Mesenchymal stem cell (in vitro differentiated cells and primary cell): ENCODE data around the gene NBDY.
A peak's percentile ranks its signal among the peaks of the same experiment; 100 is the strongest.

ENCODE experiments used
- DNase-seq: peaks from one replicate; pipeline ENCODE4 v3.0.0-alpha.2; 2013
- H2AFZ ChIP-seq: one replicate; pipeline ENCODE4 v1.6.1; 2013; ENCODE audit warnings: low read depth, mild to moderate bottlenecking, control low read depth, inconsistent platforms, low read length, moderate library complexity
- H2AK5ac ChIP-seq: 2 replicates; pipeline ENCODE4 v1.6.1; 2013; ENCODE audit warnings: low read length, moderate library complexity, mild to moderate bottlenecking, inconsistent platforms; ENCODE audit not compliant: severe bottlenecking
- H2BK120ac ChIP-seq: one replicate; pipeline ENCODE4 v1.6.1; 2013; ENCODE audit warnings: low read depth, mild to moderate bottlenecking, inconsistent platforms, low read length, moderate library complexity
- H2BK12ac ChIP-seq, 2 experiments: one replicate each; pipeline ENCODE4 v1.6.1; 2013; ENCODE audit warnings: inconsistent platforms in 2 of 2, low read length in 2 of 2, mild to moderate bottlenecking in 2 of 2, moderate library complexity in 2 of 2, control low read depth in 1 of 2
- H2BK15ac ChIP-seq: one replicate; pipeline ENCODE4 v1.6.1; 2013; ENCODE audit warnings: mild to moderate bottlenecking, low read depth, inconsistent platforms; ENCODE audit not compliant: poor library complexity, severe bottlenecking
- H2BK5ac ChIP-seq: 2 replicates; pipeline ENCODE4 v1.6.1; 2013; ENCODE audit warnings: low read depth, mild to moderate bottlenecking, low read length, control low read depth, inconsistent platforms; ENCODE audit not compliant: poor library complexity, severe bottlenecking
- H3K14ac ChIP-seq, 2 experiments: one replicate each; pipeline ENCODE4 v1.6.1; 2013; ENCODE audit warnings: inconsistent platforms in 2 of 2, low read length in 2 of 2, control low read depth in 1 of 2, mild to moderate bottlenecking in 1 of 2, moderate library complexity in 1 of 2
- H3K18ac ChIP-seq, 2 experiments: one replicate each; pipeline ENCODE4 v1.6.1; 2013; ENCODE audit warnings: inconsistent platforms in 2 of 2, low read length in 2 of 2, control low read depth in 1 of 2, low read depth in 1 of 2, mild to moderate bottlenecking in 1 of 2
- H3K23ac ChIP-seq, 2 experiments: one replicate each; pipeline ENCODE4 v1.6.1; 2013; ENCODE audit warnings: inconsistent platforms in 2 of 2, low read length in 2 of 2, mild to moderate bottlenecking in 2 of 2, moderate library complexity in 2 of 2, control low read depth in 1 of 2
- H3K27ac ChIP-seq: 2 replicates; pipeline ENCODE4 v1.5.1; 2013; ENCODE audit warnings: mild to moderate bottlenecking, moderate library complexity, low read length, control low read depth, inconsistent platforms; ENCODE audit not compliant: poor library complexity, severe bottlenecking
- H3K27me3 ChIP-seq, 2 experiments: 2 replicates each; pipeline versions ENCODE4 v1.6.1 to v1.7.0; 2013; ENCODE audit warnings: low read length in 2 of 2, mild to moderate bottlenecking in 2 of 2, moderate library complexity in 2 of 2, control low read depth in 1 of 2, inconsistent platforms in 1 of 2; ENCODE audit not compliant: control insufficient read depth in 1 of 2, insufficient read depth in 1 of 2
- H3K36me3 ChIP-seq, 2 experiments: 2 replicates each; pipeline versions ENCODE4 v1.6.1 to v1.7.0; 2013; ENCODE audit warnings: low read length in 2 of 2, control low read depth in 1 of 2, inconsistent platforms in 1 of 2, low read depth in 1 of 2, mild to moderate bottlenecking in 1 of 2; ENCODE audit not compliant: insufficient read depth in 2 of 2, control insufficient read depth in 1 of 2
- H3K4ac ChIP-seq, 2 experiments: one replicate each; pipeline ENCODE4 v1.6.1; 2013; ENCODE audit warnings: inconsistent platforms in 2 of 2, low read length in 2 of 2, mild to moderate bottlenecking in 2 of 2, moderate library complexity in 2 of 2, control low read depth in 1 of 2, low read depth in 1 of 2
- H3K4me1 ChIP-seq: 2 replicates; pipeline ENCODE4 v1.6.1; 2013; ENCODE audit warnings: low read depth, low read length, control low read depth; ENCODE audit not compliant: control insufficient read depth, insufficient read depth
- H3K4me2 ChIP-seq: 2 replicates; pipeline ENCODE4 v1.6.1; 2013; ENCODE audit warnings: low read length, mild to moderate bottlenecking, inconsistent platforms; ENCODE audit not compliant: poor library complexity, severe bottlenecking
- H3K4me3 ChIP-seq, 2 experiments: 2 replicates each; pipeline versions ENCODE4 v1.5.1 to v1.7.0; 2013; ENCODE audit warnings: low read length in 2 of 2, mild to moderate bottlenecking in 2 of 2, control low read depth in 1 of 2, low read depth in 1 of 2; ENCODE audit not compliant: insufficient read depth in 1 of 2
- H3K79me1 ChIP-seq: replicated peaks from 2 replicates; pipeline ENCODE4 v1.6.1; 2013; ENCODE audit warnings: mild to moderate bottlenecking, control low read depth, low read length, inconsistent platforms; ENCODE audit not compliant: poor library complexity, severe bottlenecking
- H3K9ac ChIP-seq: 2 replicates; pipeline ENCODE4 v1.7.0; 2013; ENCODE audit warnings: mild to moderate bottlenecking, low read length, moderate library complexity
- H3K9me3 ChIP-seq: 2 replicates; pipeline ENCODE4 v1.7.0; 2013; ENCODE audit warnings: mild to moderate bottlenecking, low read length; ENCODE audit not compliant: control insufficient read depth
- H4K8ac ChIP-seq: one replicate; pipeline ENCODE4 v1.6.1; 2013; ENCODE audit warnings: inconsistent platforms, mild to moderate bottlenecking, low read length, moderate library complexity
- H4K91ac ChIP-seq: one replicate; pipeline ENCODE4 v1.6.1; 2013; ENCODE audit warnings: mild to moderate bottlenecking, low read length, inconsistent platforms
- WGBS: methylation state at CpG from one replicate; pipeline ENCODE4 v1.1.7; 2013; ENCODE audit warnings: mixed read lengths; 5-methylcytosine and 5-hydroxymethylcytosine counted together

NBDY gene

DNA sequence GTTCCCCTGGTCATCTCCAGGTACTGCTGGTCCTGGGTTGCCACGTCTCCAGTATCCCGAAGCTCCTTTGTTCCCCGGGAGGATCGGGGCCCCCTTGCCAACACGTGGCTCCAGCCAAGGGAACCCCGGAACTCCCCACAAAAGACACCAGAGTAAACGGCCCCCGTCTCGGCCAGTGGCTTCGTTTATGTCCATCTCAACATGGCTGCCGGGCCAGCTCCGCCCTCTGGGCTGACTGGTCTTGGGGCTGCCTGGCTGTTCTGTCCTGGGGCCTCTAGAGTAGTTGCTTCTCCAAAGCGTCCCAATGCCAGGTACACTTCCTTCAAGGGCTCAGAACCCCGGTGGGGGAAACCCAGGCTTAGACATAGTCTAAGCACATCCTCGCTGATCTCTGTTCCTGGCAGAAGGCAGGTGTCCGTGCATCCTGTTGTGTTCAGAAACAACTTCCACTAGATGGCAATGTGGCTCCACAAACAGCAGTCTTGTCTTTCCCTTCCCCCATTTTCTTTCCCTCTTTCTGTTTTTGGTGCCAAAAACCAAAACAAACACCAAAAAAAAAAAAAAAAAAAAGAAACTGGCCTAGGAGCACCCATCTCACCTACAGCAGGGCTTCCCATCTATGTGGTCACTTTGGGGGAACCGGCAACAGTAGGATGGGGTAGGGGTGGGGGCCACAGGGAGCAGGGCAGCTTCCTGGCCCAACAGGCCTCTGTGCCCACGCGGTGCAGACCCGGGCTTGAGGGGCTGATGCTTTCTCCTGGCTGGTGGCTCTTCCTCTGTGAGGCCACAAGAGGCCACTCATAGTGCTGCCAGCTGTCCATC is 35.3 kb downstream of the NBDY start:
- Histone ChIP-seq H3K18ac (peak overlapping the region; percentile 9 to 75), H3K14ac (peak overlapping the region in 1 of 2 experiments; percentile 29), H3K4ac (no peak overlapping the region), H3K27me3 (peaks cover 0 to 23% of the 10 kb centered on the region in 2 experiments), H3K4me2 (no peak overlapping the region), H2BK5ac (no peak overlapping the region), H3K4me1 (peaks cover 7% of the 10 kb centered on the region), H3K79me1 (peaks cover 14% of the 10 kb centered on the region), H4K8ac (no peak overlapping the region), H2AFZ (no peak overlapping the region), H2BK120ac (no peak overlapping the region), H3K9ac (peak overlapping the region; percentile 87), H2BK15ac (no peak overlapping the region), H3K4me3 (peak overlapping the region in 1 of 2 experiments; percentile 83), H3K23ac (no peak overlapping the region), H4K91ac (no peak overlapping the region), H3K9me3 (no peaks in the 10 kb centered on the region), H2AK5ac (no peak overlapping the region), H3K27ac (no peak overlapping the region), H2BK12ac (no peak overlapping the region), H3K36me3 (peaks cover 0 to 23% of the 10 kb centered on the region in 2 experiments)
- 64% methylated on average over 19 of the region's 20 CpGs for WGBS
- peak; percentile 74 for DNase-seq

DNA sequence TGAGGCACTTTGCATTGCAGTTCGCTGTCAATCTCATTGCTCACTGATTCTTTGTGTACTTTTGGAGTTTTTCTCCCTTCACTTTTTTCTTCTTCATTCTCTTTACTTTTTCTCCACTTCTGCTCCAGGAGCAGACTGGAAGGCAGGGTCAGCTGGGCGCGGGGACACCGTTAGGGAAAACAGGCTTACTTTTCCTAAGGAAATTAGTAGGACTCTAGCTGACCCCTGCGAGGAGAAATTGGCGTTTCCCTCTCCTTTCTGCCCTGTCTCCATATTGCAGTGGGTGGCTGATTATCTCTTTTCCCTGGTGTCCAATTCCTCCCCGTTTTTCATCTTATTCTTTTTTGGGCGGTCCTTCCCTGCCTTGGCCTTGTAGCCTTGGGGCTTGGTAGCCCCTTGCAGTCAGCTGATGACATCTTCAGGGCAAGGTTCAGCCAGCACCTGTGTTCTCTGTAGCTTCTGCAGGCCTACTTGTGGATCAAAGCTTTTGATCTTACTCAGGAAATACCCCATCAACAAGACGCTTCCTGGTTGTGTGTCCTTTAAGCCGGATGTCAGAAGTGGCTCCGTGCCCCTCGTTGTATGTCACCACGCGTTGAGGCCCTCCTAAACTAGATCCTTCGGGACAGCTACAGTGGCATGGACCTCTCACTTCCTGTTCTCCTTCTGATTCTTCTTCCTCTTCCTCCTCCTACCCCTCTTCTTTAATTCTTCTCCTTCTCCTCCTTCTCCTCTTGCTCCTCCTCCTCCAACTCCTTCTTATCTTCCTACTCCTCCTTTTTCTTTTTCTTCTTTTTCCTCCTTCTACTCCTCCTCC is 36.1 kb downstream of the NBDY start:
- Histone ChIP-seq H3K23ac (no peak overlapping the region), H3K36me3 (peaks cover 0 to 19% of the 10 kb centered on the region in 2 experiments), H2BK12ac (no peak overlapping the region), H2AFZ (no peak overlapping the region), H3K9me3 (no peaks in the 10 kb centered on the region), H2AK5ac (no peak overlapping the region), H3K14ac (peak overlapping the region in 1 of 2 experiments; percentile 60), H4K8ac (no peak overlapping the region), H3K4me2 (no peak overlapping the region), H3K4me3 (peak overlapping the region in 1 of 2 experiments; percentile 22), H3K4me1 (peaks cover 7% of the 10 kb centered on the region), H3K79me1 (peaks cover 12% of the 10 kb centered on the region), H2BK5ac (no peak overlapping the region), H3K27me3 (peaks cover 0 to 18% of the 10 kb centered on the region in 2 experiments), H3K18ac (peak overlapping the region; percentile 62 to 75), H4K91ac (no peak overlapping the region), H3K9ac (peak overlapping the region; percentile 87), H2BK120ac (no peak overlapping the region), H2BK15ac (no peak overlapping the region), H3K4ac (no peak overlapping the region), H3K27ac (no peak overlapping the region)
- DNase-seq = peak; percentile 1
- WGBS = 55% methylated on average over 15 of the region's 15 CpGs

DNA sequence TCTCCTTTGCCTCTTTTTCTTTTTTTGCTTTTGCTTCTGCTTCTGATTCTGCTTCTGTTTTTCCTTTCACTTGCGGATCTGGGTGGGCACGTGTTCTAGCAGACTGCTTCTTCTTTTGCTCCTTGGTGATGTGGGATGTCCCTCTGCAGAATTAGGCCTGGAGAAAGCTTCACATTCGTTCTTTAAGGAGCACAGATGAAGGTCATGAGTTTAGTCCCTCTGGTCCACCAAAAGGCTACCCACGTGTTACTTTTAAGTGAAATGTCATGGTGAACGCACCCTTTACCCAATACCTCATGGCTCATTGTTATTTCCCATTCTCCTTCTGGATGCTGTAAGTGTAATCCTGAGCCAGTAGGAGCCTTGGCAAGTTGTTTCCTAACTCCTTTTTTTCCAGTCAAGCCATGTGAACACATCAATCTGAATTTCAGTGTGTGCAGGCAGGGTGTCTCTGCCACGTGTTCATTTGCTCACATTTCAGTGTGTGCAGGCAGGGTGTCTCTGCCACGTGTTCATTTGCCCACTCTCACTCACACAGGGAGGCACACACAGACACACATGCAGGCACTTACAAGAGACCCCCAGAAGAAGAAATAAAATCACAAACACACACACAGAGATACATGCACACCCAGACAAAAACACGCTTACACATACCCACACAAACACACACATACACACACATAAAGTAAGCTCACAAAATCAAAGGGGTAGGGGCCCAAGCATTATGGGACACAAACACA is 36.9 kb downstream of the NBDY start:
- Histone ChIP-seq H3K4me2 (no peak overlapping the region), H2AK5ac (no peak overlapping the region), H2AFZ (no peak overlapping the region), H3K27me3 (peaks cover 0 to 13% of the 10 kb centered on the region in 2 experiments), H3K4me3 (peak overlapping the region in 1 of 2 experiments; percentile 84), H3K4ac (no peak overlapping the region), H2BK5ac (no peak overlapping the region), H2BK12ac (no peak overlapping the region), H3K36me3 (peaks cover 0 to 19% of the 10 kb centered on the region in 2 experiments), H3K14ac (no peak overlapping the region), H4K8ac (no peak overlapping the region), H3K27ac (no peak overlapping the region), H3K18ac (peak overlapping the region in 1 of 2 experiments; percentile 12), H2BK120ac (no peak overlapping the region), H3K9me3 (no peaks in the 10 kb centered on the region), H3K4me1 (peaks cover 7% of the 10 kb centered on the region), H2BK15ac (no peak overlapping the region), H3K79me1 (peaks cover 10% of the 10 kb centered on the region), H3K9ac (peak overlapping the region; percentile 87), H4K91ac (no peak overlapping the region), H3K23ac (no peak overlapping the region)
- peak; percentile 0 for DNase-seq
- WGBS = 96% methylated on average over 8 of the region's 8 CpGs
